ENCODE results near the gene CARMIL1. TPM values are rescaled to one million over a fixed set of nuclear protein-coding genes. Genes with fewer than 3 reads are reported as not detected.

CARMIL1 gene
- total and polyA plus RNA-seq, 4 donors = 22.3 to 33.9 (median 31.6) TPM

- Histone ChIP-seq H3K36me3 (ENCODE audit: control insufficient read depth in 1 of 2, insufficient read depth in 2 of 2, low read length in 1 of 2) (no peaks in the 10 kb centered on the region), H3K9me3 (ENCODE audit: control insufficient read depth, low read length) (no peaks in the 10 kb centered on the region), H3K4me1 (ENCODE audit: control insufficient read depth in 1 of 2, insufficient read depth in 2 of 2, low read length in 2 of 2) (no peaks in the 10 kb centered on the region), H3K27ac (ENCODE audit: low read depth in 1 of 2, low read length in 2 of 2) (no peak overlapping the region), H3K27me3 (ENCODE audit: control insufficient read depth in 1 of 2, insufficient read depth in 2 of 2, low read length in 1 of 2) (no peaks in the 10 kb centered on the region), H3K4me3 (ENCODE audit: low read length in 2 of 2) (no peak overlapping the region)
- ATAC-seq (ENCODE audit: low FRiP score) = no peak
- WGBS, 2 donors = 35 to 52% methylated on average over 2 of the region's 2 CpGs
- DNase-seq = no peak
- intact Hi-C loops (cut with DNase I) = no loop called here
These were observed 15.5 kb upstream of the CARMIL1 start for GRCh38 chr6:25263657-25264056.

GRCh38 chr6:25266456-25267100, 12.6 kb upstream of the CARMIL1 start:
- Histone ChIP-seq H3K4me1 (ENCODE audit: control insufficient read depth in 1 of 2, insufficient read depth in 2 of 2, low read length in 2 of 2) (no peaks in the 10 kb centered on the region), H3K27me3 (ENCODE audit: control insufficient read depth in 1 of 2, insufficient read depth in 2 of 2, low read length in 1 of 2) (no peaks in the 10 kb centered on the region), H3K4me3 (ENCODE audit: low read length in 2 of 2) (no peak overlapping the region), H3K9me3 (ENCODE audit: control insufficient read depth, low read length) (no peaks in the 10 kb centered on the region), H3K36me3 (ENCODE audit: control insufficient read depth in 1 of 2, insufficient read depth in 2 of 2, low read length in 1 of 2) (no peaks in the 10 kb centered on the region), H3K27ac (ENCODE audit: low read depth in 1 of 2, low read length in 2 of 2) (no peak overlapping the region)
- DNase-seq (no peak), ATAC-seq (ENCODE audit: low FRiP score) (peak; percentile 36)
- WGBS, 2 donors = 43 to 47% methylated on average over 5 of the region's 5 CpGs
- intact Hi-C loops (cut with DNase I) = loop anchor here in 1 of 2 donors (2.0 kb wide), 1 partner anchor 224 kb away; no protein-coding TSS in a partner anchor

DNA sequence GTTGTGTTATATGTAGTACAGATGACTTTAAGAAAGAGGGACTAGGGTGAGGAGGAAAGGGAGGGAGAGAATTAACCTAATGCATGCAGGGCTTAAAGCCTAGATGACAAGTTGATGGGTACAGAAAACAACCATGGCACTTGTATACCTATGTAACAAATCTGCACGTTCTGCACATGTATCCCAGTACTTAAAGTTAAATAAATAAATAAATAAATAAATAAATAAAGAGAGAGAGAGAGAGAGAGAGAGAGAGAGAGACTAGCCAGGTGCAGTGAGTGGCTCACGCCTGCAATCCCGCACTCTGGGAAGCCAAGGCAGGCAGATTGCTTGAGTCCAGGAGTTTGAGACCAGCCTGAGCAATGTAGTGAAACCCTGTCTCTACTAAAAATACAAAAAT, 11.5 kb upstream of the CARMIL1 start:
- no peaks in the 10 kb centered on the region for H3K9me3 ChIP-seq (ENCODE audit: control insufficient read depth, low read length)
- 87 to 91% methylated on average over 3 of the region's 3 CpGs for WGBS, 2 donors
- H3K27me3 ChIP-seq (ENCODE audit: control insufficient read depth in 1 of 2, insufficient read depth in 2 of 2, low read length in 1 of 2) = no peaks in the 10 kb centered on the region
- no peak overlapping the region for H3K27ac ChIP-seq (ENCODE audit: low read depth in 1 of 2, low read length in 2 of 2)
- no peaks in the 10 kb centered on the region for H3K36me3 ChIP-seq (ENCODE audit: control insufficient read depth in 1 of 2, insufficient read depth in 2 of 2, low read length in 1 of 2)
- no peak for ATAC-seq (ENCODE audit: low FRiP score)
- H3K4me3 ChIP-seq (ENCODE audit: low read length in 2 of 2) = no peak overlapping the region
- intact Hi-C loops (cut with DNase I) = loop anchor here in 1 of 2 donors (2.0 kb wide), 1 partner anchor 223 kb away; no protein-coding TSS in a partner anchor
- no peaks in the 10 kb centered on the region for H3K4me1 ChIP-seq (ENCODE audit: control insufficient read depth in 1 of 2, insufficient read depth in 2 of 2, low read length in 2 of 2)
- no peak for DNase-seq

- DNase-seq = no peak
- no peak overlapping the region for H3K4me3 ChIP-seq (ENCODE audit: low read length in 2 of 2)
- no peak overlapping the region for H3K27ac ChIP-seq (ENCODE audit: low read depth in 1 of 2, low read length in 2 of 2)
- no peak for ATAC-seq (ENCODE audit: low FRiP score)
- H3K27me3 ChIP-seq (ENCODE audit: control insufficient read depth in 1 of 2, insufficient read depth in 2 of 2, low read length in 1 of 2) = no peaks in the 10 kb centered on the region
- no peaks in the 10 kb centered on the region for H3K4me1 ChIP-seq (ENCODE audit: control insufficient read depth in 1 of 2, insufficient read depth in 2 of 2, low read length in 2 of 2)
- H3K9me3 ChIP-seq (ENCODE audit: control insufficient read depth, low read length) = no peaks in the 10 kb centered on the region
- intact Hi-C loops (cut with DNase I) = no loop called here
- no peaks in the 10 kb centered on the region for H3K36me3 ChIP-seq (ENCODE audit: control insufficient read depth in 1 of 2, insufficient read depth in 2 of 2, low read length in 1 of 2)
These were observed 8.6 kb upstream of the CARMIL1 start for GRCh38 chr6:25270559-25270958.

DNA sequence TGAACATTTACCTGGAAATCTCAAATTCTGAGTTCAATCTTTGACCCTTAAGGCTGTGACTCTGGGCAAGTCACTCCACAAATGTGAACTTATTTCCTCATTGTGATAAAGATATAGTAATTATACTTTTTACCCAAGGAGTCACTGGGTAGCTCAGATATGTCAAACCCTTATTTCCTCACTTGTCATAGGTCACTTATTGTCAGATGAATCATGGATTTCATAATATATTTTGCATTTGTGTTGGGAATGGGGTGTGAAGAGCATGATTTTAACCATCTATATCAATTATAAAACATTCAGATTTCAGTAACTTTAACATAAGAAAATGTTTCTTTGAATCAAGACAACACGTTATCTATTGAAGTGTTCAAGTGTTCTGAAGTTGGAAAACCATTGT, 3.7 kb upstream of the CARMIL1 start:
- no peaks in the 10 kb centered on the region for H3K36me3 ChIP-seq (ENCODE audit: control insufficient read depth in 1 of 2, insufficient read depth in 2 of 2, low read length in 1 of 2)
- H3K4me1 ChIP-seq (ENCODE audit: control insufficient read depth in 1 of 2, insufficient read depth in 2 of 2, low read length in 2 of 2) = no peaks in the 10 kb centered on the region
- no peaks in the 10 kb centered on the region for H3K27me3 ChIP-seq (ENCODE audit: control insufficient read depth in 1 of 2, insufficient read depth in 2 of 2, low read length in 1 of 2)
- no peak for DNase-seq
- H3K4me3 ChIP-seq (ENCODE audit: low read length in 2 of 2) = no peak overlapping the region
- H3K9me3 ChIP-seq (ENCODE audit: control insufficient read depth, low read length) = no peaks in the 10 kb centered on the region
- intact Hi-C loops (cut with DNase I) = loop anchor here (2.0 to 5.0 kb wide), 4 partner anchors 87 to 282 kb away; no protein-coding TSS in a partner anchor
- ATAC-seq (ENCODE audit: low FRiP score) = no peak
- WGBS, 2 donors = 94 to 100% methylated on average over 1 of the region's 1 CpG
- H3K27ac ChIP-seq (ENCODE audit: low read depth in 1 of 2, low read length in 2 of 2) = no peak overlapping the region

GRCh38 chr6:25277386-25277785, 1.8 kb upstream of the CARMIL1 start:
- no peaks in the 10 kb centered on the region for H3K4me1 ChIP-seq (ENCODE audit: control insufficient read depth in 1 of 2, insufficient read depth in 2 of 2, low read length in 2 of 2)
- no peak overlapping the region for H3K27ac ChIP-seq (ENCODE audit: low read depth in 1 of 2, low read length in 2 of 2)
- DNase-seq = no peak
- WGBS, 2 donors = 24 to 49% methylated on average over 1 of the region's 1 CpG
- ATAC-seq (ENCODE audit: low FRiP score) = no peak
- no peaks in the 10 kb centered on the region for H3K27me3 ChIP-seq (ENCODE audit: control insufficient read depth in 1 of 2, insufficient read depth in 2 of 2, low read length in 1 of 2)
- H3K36me3 ChIP-seq (ENCODE audit: control insufficient read depth in 1 of 2, insufficient read depth in 2 of 2, low read length in 1 of 2) = no peaks in the 10 kb centered on the region
- H3K9me3 ChIP-seq (ENCODE audit: control insufficient read depth, low read length) = no peaks in the 10 kb centered on the region
- intact Hi-C loops (cut with DNase I) = loop anchor here (5.0 kb wide), 3 partner anchors 85 to 280 kb away; no protein-coding TSS in a partner anchor
- H3K4me3 ChIP-seq (ENCODE audit: low read length in 2 of 2) = no peak overlapping the region

DNA sequence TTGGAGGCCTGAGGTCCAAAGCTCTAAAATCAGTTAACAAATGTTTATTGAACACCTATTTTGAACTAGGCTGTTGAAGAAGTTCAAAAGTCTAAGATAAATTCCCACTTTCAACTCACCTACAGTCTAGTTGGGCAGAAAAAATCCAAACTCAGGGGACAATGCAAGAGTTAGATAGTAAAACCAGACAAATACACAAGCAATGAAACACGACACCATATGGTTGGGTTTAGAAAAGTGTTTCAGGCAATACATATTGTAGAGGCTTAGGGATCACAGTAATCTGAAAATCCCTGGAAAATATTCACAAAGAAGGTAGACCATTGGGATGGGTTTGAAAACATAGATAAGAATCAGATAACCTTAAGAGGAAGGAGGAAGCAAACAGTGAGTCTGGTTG, 1.3 kb upstream of the CARMIL1 start:
- WGBS, 2 donors = 78 to 86% methylated on average over 1 of the region's 1 CpG
- Histone ChIP-seq H3K9me3 (ENCODE audit: control insufficient read depth, low read length) (no peaks in the 10 kb centered on the region), H3K27me3 (ENCODE audit: control insufficient read depth in 1 of 2, insufficient read depth in 2 of 2, low read length in 1 of 2) (no peaks in the 10 kb centered on the region), H3K4me1 (ENCODE audit: control insufficient read depth in 1 of 2, insufficient read depth in 2 of 2, low read length in 2 of 2) (no peaks in the 10 kb centered on the region), H3K27ac (ENCODE audit: low read depth in 1 of 2, low read length in 2 of 2) (no peak overlapping the region), H3K4me3 (ENCODE audit: low read length in 2 of 2) (peak overlapping the region in 1 of 2 donors; percentile 92), H3K36me3 (ENCODE audit: control insufficient read depth in 1 of 2, insufficient read depth in 2 of 2, low read length in 1 of 2) (no peaks in the 10 kb centered on the region)
- intact Hi-C loops (cut with DNase I) = loop anchor here (2.0 to 5.0 kb wide), 4 partner anchors 84 to 279 kb away; no protein-coding TSS in a partner anchor
- DNase-seq (no peak), ATAC-seq (ENCODE audit: low FRiP score) (no peak)

DNA sequence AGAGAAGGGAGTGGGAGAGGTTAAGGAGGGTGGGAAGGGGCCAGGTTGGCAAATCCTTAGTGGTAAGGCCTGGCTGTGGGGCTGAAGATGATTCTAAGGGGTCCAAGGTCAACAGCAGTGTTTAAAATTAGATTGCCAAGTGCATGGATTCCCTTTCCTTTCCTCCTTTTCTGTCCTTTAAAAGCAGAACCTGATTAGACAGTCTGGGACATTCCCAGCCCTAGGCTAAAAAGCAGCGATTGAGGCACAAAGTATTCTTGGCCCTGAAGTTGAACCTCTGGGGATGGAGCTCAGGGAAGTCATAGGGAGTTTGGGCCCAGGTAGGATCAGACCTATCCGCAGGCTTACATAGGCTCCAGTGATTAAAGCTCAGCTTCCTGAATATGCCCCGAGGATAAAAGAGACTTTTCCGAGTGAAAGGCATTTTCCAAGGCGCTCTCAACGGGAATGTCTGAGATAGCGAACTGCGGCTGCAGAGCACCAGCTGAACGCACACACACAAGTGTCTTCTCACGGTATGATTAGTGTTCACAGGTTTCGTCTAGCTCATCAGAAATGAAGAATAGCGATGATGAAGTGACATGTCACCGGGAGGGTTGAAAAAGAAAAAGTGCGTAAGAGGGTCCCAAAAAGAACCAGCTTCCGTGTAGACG, 787 bp upstream of the CARMIL1 start:
- Histone ChIP-seq H3K4me3 (ENCODE audit: low read length in 2 of 2) (peak overlapping the region; percentile 37 to 92), H3K27ac (ENCODE audit: low read depth in 1 of 2, low read length in 2 of 2) (no peak overlapping the region), H3K4me1 (ENCODE audit: control insufficient read depth in 1 of 2, insufficient read depth in 2 of 2, low read length in 2 of 2) (no peaks in the 10 kb centered on the region), H3K9me3 (ENCODE audit: control insufficient read depth, low read length) (no peaks in the 10 kb centered on the region), H3K36me3 (ENCODE audit: control insufficient read depth in 1 of 2, insufficient read depth in 2 of 2, low read length in 1 of 2) (no peaks in the 10 kb centered on the region), H3K27me3 (ENCODE audit: control insufficient read depth in 1 of 2, insufficient read depth in 2 of 2, low read length in 1 of 2) (no peaks in the 10 kb centered on the region)
- WGBS, 2 donors = 3 to 4% methylated on average over 16 of the region's 16 CpGs
- DNase-seq (no peak), ATAC-seq (ENCODE audit: low FRiP score) (peak; percentile 34)
- intact Hi-C loops (cut with DNase I) = loop anchor here (2.0 to 5.0 kb wide), 4 partner anchors 84 to 279 kb away; no protein-coding TSS in a partner anchor

Measured in aorta (tissue), 5 donors.